K562 (cell line): ENCODE measurements around the gene SFMBT2. TPM values are rescaled to one million over a fixed set of nuclear protein-coding genes. Genes with fewer than 3 reads are reported as not detected.
A peak's percentile ranks its signal among the peaks of the same experiment; 100 is the strongest.

Experiments used
- ATF7 ChIP-seq: fragments of 450-650 bp; IDR thresholded peaks from 2 replicates; pipeline ENCODE4 v1.7.1; 2014; ENCODE audit warnings: mild to moderate bottlenecking, moderate library complexity
- CHD1 ChIP-seq: fragments of 200-600 bp; sonication (generic); IDR thresholded peaks from one replicate; pipeline ENCODE4 v1.6.1; 2012; ENCODE audit warnings: mild to moderate bottlenecking, moderate library complexity, low read length, inconsistent platforms
- CTBP1 ChIP-seq: fragments of 450-650 bp; IDR thresholded peaks from 2 replicates; pipeline ENCODE4 v1.6.1; 2016; ENCODE audit warnings: borderline replicate concordance
- EGR1 ChIP-seq: fragments of 450-650 bp; conservative IDR thresholded peaks from 2 replicates; pipeline ENCODE4 v1.6.1; 2017; ENCODE audit warnings: mild to moderate bottlenecking
- EP400 ChIP-seq: fragments of 450-650 bp; IDR thresholded peaks from 2 replicates; pipeline ENCODE4 v1.6.1; 2017; ENCODE audit warnings: antibody characterized with exemption, mild to moderate bottlenecking, moderate library complexity
- GATA2 ChIP-seq: sonication (generic); formaldehyde crosslinking; IDR thresholded peaks from 2 replicates; pipeline ENCODE4 v1.4.0; 2020; ENCODE audit warnings: mild to moderate bottlenecking, missing genetic modification reagents
- ID3 ChIP-seq, 2 experiments: fragments of 250-450 bp in 1 of 2; fragments of 450-650 bp in 1 of 2; sonication (Bioruptor Pico) in 1 of 2; IDR thresholded peaks; 2 replicates each; pipeline versions ENCODE4 v1.6.1 to v1.8.0; 2016 to 2021; ENCODE audit warnings: mild to moderate bottlenecking in 2 of 2, moderate library complexity in 2 of 2, missing compliant biosample characterization in 1 of 2, missing genetic modification characterization in 1 of 2
- LARP7 ChIP-seq: fragments of 450-650 bp; IDR thresholded peaks from 2 replicates; pipeline ENCODE4 v1.6.1; 2016
- NR4A1 ChIP-seq, 2 experiments: fragments of 250-450 bp in 1 of 2; fragments of 450-650 bp in 1 of 2; sonication (Bioruptor Pico) in 1 of 2; IDR thresholded peaks; 2 replicates each; pipeline versions ENCODE4 v1.4.0 to v1.6.1; 2016 to 2020; ENCODE audit warnings: mild to moderate bottlenecking in 2 of 2, missing compliant biosample characterization in 1 of 2, missing genetic modification characterization in 1 of 2, moderate library complexity in 1 of 2
- SMC3 ChIP-seq: conservative IDR thresholded peaks from 2 replicates; pipeline ENCODE4 v1.6.1; 2011; ENCODE audit warnings: low read depth, low read length, improper control_type of control experiment; ENCODE audit not compliant: insufficient read depth
- SP1 ChIP-seq: sonication (generic); formaldehyde crosslinking; IDR thresholded peaks from 2 replicates; pipeline ENCODE4 v1.8.1; 2022; ENCODE audit warnings: mild to moderate bottlenecking, missing genetic modification reagents
- ZBTB17 ChIP-seq: fragments of 450-650 bp; formaldehyde crosslinking; IDR thresholded peaks from 2 replicates; pipeline ENCODE4 v1.4.0; 2020; ENCODE audit warnings: mild to moderate bottlenecking
- ZC3H8 ChIP-seq: fragments of 450-650 bp; IDR thresholded peaks from 2 replicates; pipeline ENCODE4 v1.6.1; 2017
- ZFX ChIP-seq: sonication (generic); formaldehyde crosslinking; IDR thresholded peaks from 2 replicates; pipeline ENCODE4 v1.8.0; 2022; ENCODE audit warnings: mild to moderate bottlenecking, missing genetic modification reagents, moderate library complexity
- ZNF263 ChIP-seq: sonication (generic); formaldehyde crosslinking; IDR thresholded peaks from 2 replicates; pipeline ENCODE4 v1.8.0; 2022; ENCODE audit warnings: mild to moderate bottlenecking, missing genetic modification reagents, borderline replicate concordance
- ZNF696 ChIP-seq: fragments of 250-450 bp; sonication (Bioruptor Pico); conservative IDR thresholded peaks from 2 replicates; pipeline ENCODE4 v1.4.0; 2020; ENCODE audit warnings: mild to moderate bottlenecking, moderate library complexity
- polyA plus RNA-seq, 8 experiments: library from polyadenylated mRNA; depleted of rRNA in 4 of 8; stranded (reverse) in 5 of 8; unstranded in 3 of 8; fragments of >200 nt; fragmentation: Nextera tagmentation in 2 of 8; fragmentation: Illumina TruSeq in 1 of 8; extraction: Ambion mirVana in 2 of 8; extraction: Trizol in 1 of 8; gene quantifications; 2 replicates each; pipeline versions ENCODE4 v1.2.1 to v1.2.3, GENCODE V29; 2011 to 2014; ENCODE audit warnings: inconsistent platforms in 1 of 8, missing spikeins in 1 of 8
- total RNA-seq, 7 experiments: library from RNA; depleted of rRNA in 6 of 7; stranded (reverse); fragments of >200 nt in 6 of 7; fragmentation: Illumina TruSeq in 2 of 7; extraction: Trizol in 2 of 7; gene quantifications; 2 replicates each; pipeline versions ENCODE4 v1.2.1 to v1.2.3, GENCODE V29; 2011 to 2021; ENCODE audit warnings: low replicate concordance in 1 of 7
- TF ChIP-seq, protein P1 (sequence below), 3 experiments: fragments of 200-800 bp in 1 of 3; sonication (Bioruptor generic) in 1 of 3; sonication (generic) in 1 of 3; formaldehyde crosslinking in 1 of 3; IDR thresholded peaks; 2 replicates each; pipeline versions ENCODE4 v1.6.1 to v1.8.0; 2016 to 2022; ENCODE audit warnings: mild to moderate bottlenecking in 2 of 3, missing compliant biosample characterization in 2 of 3, missing genetic modification characterization in 2 of 3, missing genetic modification reagents in 1 of 3
- TF ChIP-seq, protein P2 (sequence below), 2 experiments: IDR thresholded peaks; 2 replicates each; pipeline ENCODE4 v1.6.1; 2011; ENCODE audit warnings: borderline replicate concordance in 1 of 2, control low read depth in 1 of 2, low read depth in 1 of 2, low read length in 1 of 2, mild to moderate bottlenecking in 1 of 2, mixed read lengths in 1 of 2, moderate library complexity in 1 of 2; ENCODE audit not compliant: insufficient read depth in 1 of 2, insufficient read length in 1 of 2, poor library complexity in 1 of 2, severe bottlenecking in 1 of 2; ENCODE audit errors: extremely low read depth in 1 of 2
- TF ChIP-seq, protein P3 (sequence below): fragments of 200-800 bp; sonication (Bioruptor generic); IDR thresholded peaks from 2 replicates; pipeline ENCODE4 v1.6.1; 2017; ENCODE audit warnings: missing genetic modification characterization, missing compliant biosample characterization

SFMBT2 gene
- total and polyA plus RNA-seq, 9 of the 15 experiments (the other 6 are each of a cell fraction or from before 2014, with no cell fraction given) = 1.2 to 13.6 (median 7.6) TPM

DNA sequence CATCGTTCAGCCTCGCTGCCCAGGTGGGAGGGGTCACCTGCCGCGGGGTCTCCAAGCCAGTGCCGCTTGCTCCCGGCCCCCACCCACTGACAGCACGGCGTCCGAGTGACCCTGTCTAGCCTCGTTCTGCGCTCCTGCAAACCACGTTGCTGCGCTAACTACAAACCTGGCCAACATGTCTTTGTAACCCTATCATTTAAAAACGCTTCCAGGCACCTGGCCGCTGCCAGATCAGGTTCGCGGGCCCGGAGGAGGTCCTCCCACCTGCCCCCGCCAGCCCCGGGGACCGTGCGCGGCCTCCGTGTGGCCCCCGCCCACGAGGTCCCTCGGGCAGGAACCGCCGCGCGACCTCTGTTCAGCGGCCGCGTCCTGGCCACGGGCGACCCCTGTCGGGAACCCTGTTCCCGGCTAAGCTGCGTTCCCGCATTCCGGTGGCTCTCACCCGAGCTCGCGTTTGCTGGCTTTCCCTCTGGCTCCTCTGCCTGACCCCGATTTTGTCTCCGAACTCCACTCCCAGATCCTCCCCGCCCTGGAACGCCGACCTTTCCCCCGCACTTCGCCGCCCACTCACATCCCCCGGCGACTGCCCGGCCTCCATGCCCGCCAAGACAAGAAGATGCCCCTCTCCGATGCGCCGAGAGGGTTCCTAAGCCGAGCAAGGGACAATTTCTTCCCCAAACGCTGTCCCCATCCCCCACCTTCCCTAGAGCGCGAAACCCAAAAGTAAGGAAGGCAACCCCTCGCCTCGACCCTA, 2.4 kb downstream of the SFMBT2 start (continued):
- TF ChIP-seq ZC3H8 (no peak), GATA2 (CRISPR knock-in tag) (no peak), NR4A1 (CRISPR knock-in tag; IDR thresholded peaks at IDR 0.05) (no peak), NR4A1 (tag; IDR thresholded peaks at IDR 0.05) (no peak), EP400 (peak; percentile 44; the same call in 1 of the 2 replicates), ZNF263 (peak; percentile 13; the same call in 1 of the 2 replicates), ID3 (CRISPR knock-in tag; IDR thresholded peaks at IDR 0.05) (no peak), ID3 (tag; IDR thresholded peaks at IDR 0.05) (peak; percentile 52; the same call in 1 of the 2 replicates), ZBTB17 (CRISPR knock-in tag) (peak; percentile 56; the same call in 1 of the 2 replicates), EGR1 (peak; percentile 91), ZFX (CRISPR knock-in tag) (peak; percentile 64), ZNF696 (CRISPR knock-in tag) (no peak), LARP7 (no peak), CTBP1 (peak; percentile 36; the same call in 1 of the 2 replicates), ATF7 (peak; percentile 22; the same call in 1 of the 2 replicates), CHD1 (peak; percentile 17), SMC3 (peak; percentile 40; the same call in 1 of the 2 replicates), SP1 (CRISPR knock-in tag) (peak; percentile 49; the same call in 1 of the 2 replicates)
- TF ChIP-seq, protein P1, sequence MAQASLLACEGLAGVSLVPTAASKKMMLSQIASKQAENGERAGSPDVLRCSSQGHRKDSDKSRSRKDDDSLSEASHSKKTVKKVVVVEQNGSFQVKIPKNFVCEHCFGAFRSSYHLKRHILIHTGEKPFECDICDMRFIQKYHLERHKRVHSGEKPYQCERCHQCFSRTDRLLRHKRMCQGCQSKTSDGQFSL (CRISPR knock-in tag; IDR thresholded peaks at IDR 0.05) = 0 out of 2 replicates have a peak, but pooled peaks have one; percentile 3
- TF ChIP-seq, protein P1 (tag; IDR thresholded peaks at IDR 0.05) = no peak
- TF ChIP-seq, protein P2, sequence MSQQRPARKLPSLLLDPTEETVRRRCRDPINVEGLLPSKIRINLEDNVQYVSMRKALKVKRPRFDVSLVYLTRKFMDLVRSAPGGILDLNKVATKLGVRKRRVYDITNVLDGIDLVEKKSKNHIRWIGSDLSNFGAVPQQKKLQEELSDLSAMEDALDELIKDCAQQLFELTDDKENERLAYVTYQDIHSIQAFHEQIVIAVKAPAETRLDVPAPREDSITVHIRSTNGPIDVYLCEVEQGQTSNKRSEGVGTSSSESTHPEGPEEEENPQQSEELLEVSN (IDR thresholded peaks at IDR 0.05; ENCODE audit: borderline replicate concordance in 1 of 2, extremely low read depth in 1 of 2, insufficient read depth in 1 of 2, insufficient read length in 1 of 2, low read depth in 1 of 2, low read length in 1 of 2, poor library complexity in 1 of 2, severe bottlenecking in 1 of 2) = peak; percentile 59 to 86
- TF ChIP-seq, protein P3, sequence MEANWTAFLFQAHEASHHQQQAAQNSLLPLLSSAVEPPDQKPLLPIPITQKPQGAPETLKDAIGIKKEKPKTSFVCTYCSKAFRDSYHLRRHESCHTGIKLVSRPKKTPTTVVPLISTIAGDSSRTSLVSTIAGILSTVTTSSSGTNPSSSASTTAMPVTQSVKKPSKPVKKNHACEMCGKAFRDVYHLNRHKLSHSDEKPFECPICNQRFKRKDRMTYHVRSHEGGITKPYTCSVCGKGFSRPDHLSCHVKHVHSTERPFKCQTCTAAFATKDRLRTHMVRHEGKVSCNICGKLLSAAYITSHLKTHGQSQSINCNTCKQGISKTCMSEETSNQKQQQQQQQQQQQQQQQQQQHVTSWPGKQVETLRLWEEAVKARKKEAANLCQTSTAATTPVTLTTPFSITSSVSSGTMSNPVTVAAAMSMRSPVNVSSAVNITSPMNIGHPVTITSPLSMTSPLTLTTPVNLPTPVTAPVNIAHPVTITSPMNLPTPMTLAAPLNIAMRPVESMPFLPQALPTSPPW (CRISPR knock-in tag) = peak; percentile 47; the same call in 1 of the 2 replicates
